Transverse colon (tissue), 4 donors: ENCODE data around the gene ING4.

Experiments used
- CTCF ChIP-seq, 5 experiments: fragments of 200-600 bp in 3 of 5; fragments of 450-650 bp in 2 of 5; sonication (generic) in 3 of 5; IDR thresholded peaks; 1 replicate in 2 of 5; 2 replicates in 3 of 5; pipeline ENCODE4 v1.5.1; 2016 to 2017; ENCODE audit warnings: antibody characterized with exemption in 5 of 5, inconsistent platforms in 3 of 5, mild to moderate bottlenecking in 2 of 5, moderate library complexity in 1 of 5
- EP300 ChIP-seq: sonication (generic); formaldehyde crosslinking; IDR thresholded peaks from one replicate; pipeline ENCODE4 v1.6.1; 2017; ENCODE audit warnings: antibody characterized with exemption, low read depth
- POLR2A ChIP-seq: fragments of 450-650 bp; IDR thresholded peaks from one replicate; pipeline ENCODE4 v1.6.1; 2016; ENCODE audit warnings: antibody characterized with exemption, mild to moderate bottlenecking, moderate library complexity
- POLR2AphosphoS5 ChIP-seq, 3 donors: sonication (generic); formaldehyde crosslinking; IDR thresholded peaks; one replicate each; pipeline ENCODE4 v1.6.1; 2016; ENCODE audit warnings: antibody characterized with exemption in 3 of 3

DNA sequence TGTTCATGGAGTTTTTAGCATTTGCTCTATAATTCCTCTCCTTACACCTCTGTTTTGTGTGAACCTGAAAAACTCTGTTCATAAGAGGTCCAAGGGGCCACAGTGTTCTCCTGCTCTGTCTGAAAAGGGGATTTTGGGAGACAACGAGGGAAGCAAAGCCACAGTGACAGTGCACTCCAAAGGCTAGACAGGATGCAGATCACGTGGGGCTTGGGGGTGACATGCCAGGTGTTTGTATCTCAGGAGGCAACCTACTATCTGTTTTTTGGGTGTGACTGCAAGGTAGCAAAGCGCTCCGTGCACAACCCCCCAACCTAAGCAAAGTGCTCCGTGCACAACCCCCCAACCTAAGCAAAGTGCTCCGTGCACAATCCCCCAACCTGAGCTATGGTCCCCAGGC is 50.7 kb downstream of the ING4 start:
- TF ChIP-seq CTCF (IDR thresholded peaks at IDR 0.05), result no peak
- TF ChIP-seq POLR2AphosphoS5 (IDR thresholded peaks at IDR 0.05), result no peak
- no peak for TF ChIP-seq POLR2A
- no peak for TF ChIP-seq EP300
